ENCODE results near the gene NSF.

DNA sequence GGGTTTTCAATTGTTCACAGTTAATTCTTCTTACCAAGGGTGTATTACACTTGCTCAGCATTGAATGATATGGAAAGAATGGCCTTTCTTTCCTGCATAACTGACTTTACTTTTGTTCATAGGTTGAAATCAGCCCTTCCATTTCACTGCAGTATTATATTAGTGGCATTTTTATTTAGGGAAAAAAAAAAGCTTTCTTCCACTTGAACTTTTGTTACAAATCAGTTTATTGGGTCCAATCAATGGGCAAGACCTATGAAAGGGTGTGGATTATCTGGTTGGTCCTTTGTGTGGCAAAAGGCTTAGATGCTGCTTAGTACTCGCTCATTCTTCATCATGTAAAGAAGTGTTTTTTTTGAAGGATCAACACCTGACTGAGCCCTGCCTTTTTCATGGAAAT, 154.0 kb downstream of the NSF start:
- TF ChIP-seq, protein P1, sequence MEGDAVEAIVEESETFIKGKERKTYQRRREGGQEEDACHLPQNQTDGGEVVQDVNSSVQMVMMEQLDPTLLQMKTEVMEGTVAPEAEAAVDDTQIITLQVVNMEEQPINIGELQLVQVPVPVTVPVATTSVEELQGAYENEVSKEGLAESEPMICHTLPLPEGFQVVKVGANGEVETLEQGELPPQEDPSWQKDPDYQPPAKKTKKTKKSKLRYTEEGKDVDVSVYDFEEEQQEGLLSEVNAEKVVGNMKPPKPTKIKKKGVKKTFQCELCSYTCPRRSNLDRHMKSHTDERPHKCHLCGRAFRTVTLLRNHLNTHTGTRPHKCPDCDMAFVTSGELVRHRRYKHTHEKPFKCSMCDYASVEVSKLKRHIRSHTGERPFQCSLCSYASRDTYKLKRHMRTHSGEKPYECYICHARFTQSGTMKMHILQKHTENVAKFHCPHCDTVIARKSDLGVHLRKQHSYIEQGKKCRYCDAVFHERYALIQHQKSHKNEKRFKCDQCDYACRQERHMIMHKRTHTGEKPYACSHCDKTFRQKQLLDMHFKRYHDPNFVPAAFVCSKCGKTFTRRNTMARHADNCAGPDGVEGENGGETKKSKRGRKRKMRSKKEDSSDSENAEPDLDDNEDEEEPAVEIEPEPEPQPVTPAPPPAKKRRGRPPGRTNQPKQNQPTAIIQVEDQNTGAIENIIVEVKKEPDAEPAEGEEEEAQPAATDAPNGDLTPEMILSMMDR (tag by site-specific recombination; IDR thresholded peaks at IDR 0.05): no peak
- TF ChIP-seq REPIN1 (tag by site-specific recombination; IDR thresholded peaks at IDR 0.05; ENCODE audit: low read depth) (no peak), ZNF133 (tag by site-specific recombination; IDR thresholded peaks at IDR 0.05) (no peak), ZNF830 (tag by site-specific recombination; IDR thresholded peaks at IDR 0.05; ENCODE audit: low read depth) (no peak), ZNF777 (tag by site-specific recombination; IDR thresholded peaks at IDR 0.05; ENCODE audit: borderline replicate concordance) (no peak), ZNF629 (tag by site-specific recombination; IDR thresholded peaks at IDR 0.05) (no peak), ZBTB7A (tag by site-specific recombination; IDR thresholded peaks at IDR 0.05; ENCODE audit: low read depth) (no peak), ZNF404 (tag by site-specific recombination; IDR thresholded peaks at IDR 0.05) (no peak), KLF16 (tag by site-specific recombination; IDR thresholded peaks at IDR 0.05) (no peak), GLI2 (tag by site-specific recombination; IDR thresholded peaks at IDR 0.05; ENCODE audit: borderline replicate concordance, low read depth) (no peak), GLI4 (tag by site-specific recombination; IDR thresholded peaks at IDR 0.05) (no peak)
- TF ChIP-seq, protein P2, sequence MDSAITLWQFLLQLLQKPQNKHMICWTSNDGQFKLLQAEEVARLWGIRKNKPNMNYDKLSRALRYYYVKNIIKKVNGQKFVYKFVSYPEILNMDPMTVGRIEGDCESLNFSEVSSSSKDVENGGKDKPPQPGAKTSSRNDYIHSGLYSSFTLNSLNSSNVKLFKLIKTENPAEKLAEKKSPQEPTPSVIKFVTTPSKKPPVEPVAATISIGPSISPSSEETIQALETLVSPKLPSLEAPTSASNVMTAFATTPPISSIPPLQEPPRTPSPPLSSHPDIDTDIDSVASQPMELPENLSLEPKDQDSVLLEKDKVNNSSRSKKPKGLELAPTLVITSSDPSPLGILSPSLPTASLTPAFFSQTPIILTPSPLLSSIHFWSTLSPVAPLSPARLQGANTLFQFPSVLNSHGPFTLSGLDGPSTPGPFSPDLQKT (IDR thresholded peaks at IDR 0.05; ENCODE audit: borderline replicate concordance, low read depth, low read length): no peak
- TF ChIP-seq, protein P3, sequence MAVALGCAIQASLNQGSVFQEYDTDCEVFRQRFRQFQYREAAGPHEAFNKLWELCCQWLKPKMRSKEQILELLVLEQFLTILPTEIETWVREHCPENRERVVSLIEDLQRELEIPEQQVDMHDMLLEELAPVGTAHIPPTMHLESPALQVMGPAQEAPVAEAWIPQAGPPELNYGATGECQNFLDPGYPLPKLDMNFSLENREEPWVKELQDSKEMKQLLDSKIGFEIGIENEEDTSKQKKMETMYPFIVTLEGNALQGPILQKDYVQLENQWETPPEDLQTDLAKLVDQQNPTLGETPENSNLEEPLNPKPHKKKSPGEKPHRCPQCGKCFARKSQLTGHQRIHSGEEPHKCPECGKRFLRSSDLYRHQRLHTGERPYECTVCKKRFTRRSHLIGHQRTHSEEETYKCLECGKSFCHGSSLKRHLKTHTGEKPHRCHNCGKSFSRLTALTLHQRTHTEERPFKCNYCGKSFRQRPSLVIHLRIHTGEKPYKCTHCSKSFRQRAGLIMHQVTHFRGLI (tag by site-specific recombination; IDR thresholded peaks at IDR 0.05): no peak
- TF ChIP-seq, protein P4, sequence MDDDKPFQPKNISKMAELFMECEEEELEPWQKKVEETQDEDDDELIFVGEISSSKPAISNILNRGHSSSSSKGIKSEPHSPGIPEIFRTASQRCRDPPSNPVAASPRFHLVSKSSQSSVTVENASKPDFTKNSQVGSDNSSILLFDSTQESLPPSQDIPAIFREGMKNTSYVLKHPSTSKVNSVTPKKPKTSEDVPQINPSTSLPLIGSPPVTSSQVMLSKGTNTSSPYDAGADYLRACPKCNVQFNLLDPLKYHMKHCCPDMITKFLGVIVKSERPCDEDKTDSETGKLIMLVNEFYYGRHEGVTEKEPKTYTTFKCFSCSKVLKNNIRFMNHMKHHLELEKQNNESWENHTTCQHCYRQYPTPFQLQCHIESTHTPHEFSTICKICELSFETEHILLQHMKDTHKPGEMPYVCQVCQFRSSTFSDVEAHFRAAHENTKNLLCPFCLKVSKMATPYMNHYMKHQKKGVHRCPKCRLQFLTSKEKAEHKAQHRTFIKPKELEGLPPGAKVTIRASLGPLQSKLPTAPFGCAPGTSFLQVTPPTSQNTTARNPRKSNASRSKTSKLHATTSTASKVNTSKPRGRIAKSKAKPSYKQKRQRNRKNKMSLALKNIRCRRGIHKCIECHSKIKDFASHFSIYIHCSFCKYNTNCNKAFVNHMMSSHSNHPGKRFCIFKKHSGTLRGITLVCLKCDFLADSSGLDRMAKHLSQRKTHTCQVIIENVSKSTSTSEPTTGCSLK (tag by site-specific recombination; IDR thresholded peaks at IDR 0.05): no peak
